ENCODE data around the gene ZNF771.
A peak's percentile ranks its signal among the peaks of the same experiment; 100 is the strongest.
"Not testable (repeated sequence)": the region's sequence is repeated elsewhere in the genome, so short reads cannot be mapped to it uniquely, and the experiment has no call there.

The ZNF771 gene

GRCh38 chr16:30394592-30395154, 12.7 kb upstream of the ZNF771 start:
- intact Hi-C loops (cut with DNase I; ENCODE audit: low total_unique reads): loop anchor here (2.0 kb wide), 1 partner anchor 16 kb away; no protein-coding TSS in a partner anchor
- Histone ChIP-seq H3K27me3 (no peaks in the 10 kb centered on the region), H3K4me1 (peaks cover 0 to 22% (median 19%) of the 10 kb centered on the region in 4 donors), H3K36me3 (peaks cover 0 to 17% (median 17%) of the 10 kb centered on the region in 3 donors), H3K27ac (peak overlapping the region; percentile 79 to 83), H3K4me3 (peak overlapping the region; percentile 69 to 81), H3K9me3 (no peaks in the 10 kb centered on the region)
- no peak for DNase-seq
- TF ChIP-seq, protein P1, sequence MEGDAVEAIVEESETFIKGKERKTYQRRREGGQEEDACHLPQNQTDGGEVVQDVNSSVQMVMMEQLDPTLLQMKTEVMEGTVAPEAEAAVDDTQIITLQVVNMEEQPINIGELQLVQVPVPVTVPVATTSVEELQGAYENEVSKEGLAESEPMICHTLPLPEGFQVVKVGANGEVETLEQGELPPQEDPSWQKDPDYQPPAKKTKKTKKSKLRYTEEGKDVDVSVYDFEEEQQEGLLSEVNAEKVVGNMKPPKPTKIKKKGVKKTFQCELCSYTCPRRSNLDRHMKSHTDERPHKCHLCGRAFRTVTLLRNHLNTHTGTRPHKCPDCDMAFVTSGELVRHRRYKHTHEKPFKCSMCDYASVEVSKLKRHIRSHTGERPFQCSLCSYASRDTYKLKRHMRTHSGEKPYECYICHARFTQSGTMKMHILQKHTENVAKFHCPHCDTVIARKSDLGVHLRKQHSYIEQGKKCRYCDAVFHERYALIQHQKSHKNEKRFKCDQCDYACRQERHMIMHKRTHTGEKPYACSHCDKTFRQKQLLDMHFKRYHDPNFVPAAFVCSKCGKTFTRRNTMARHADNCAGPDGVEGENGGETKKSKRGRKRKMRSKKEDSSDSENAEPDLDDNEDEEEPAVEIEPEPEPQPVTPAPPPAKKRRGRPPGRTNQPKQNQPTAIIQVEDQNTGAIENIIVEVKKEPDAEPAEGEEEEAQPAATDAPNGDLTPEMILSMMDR (IDR thresholded peaks at IDR 0.05): no peak

DNA sequence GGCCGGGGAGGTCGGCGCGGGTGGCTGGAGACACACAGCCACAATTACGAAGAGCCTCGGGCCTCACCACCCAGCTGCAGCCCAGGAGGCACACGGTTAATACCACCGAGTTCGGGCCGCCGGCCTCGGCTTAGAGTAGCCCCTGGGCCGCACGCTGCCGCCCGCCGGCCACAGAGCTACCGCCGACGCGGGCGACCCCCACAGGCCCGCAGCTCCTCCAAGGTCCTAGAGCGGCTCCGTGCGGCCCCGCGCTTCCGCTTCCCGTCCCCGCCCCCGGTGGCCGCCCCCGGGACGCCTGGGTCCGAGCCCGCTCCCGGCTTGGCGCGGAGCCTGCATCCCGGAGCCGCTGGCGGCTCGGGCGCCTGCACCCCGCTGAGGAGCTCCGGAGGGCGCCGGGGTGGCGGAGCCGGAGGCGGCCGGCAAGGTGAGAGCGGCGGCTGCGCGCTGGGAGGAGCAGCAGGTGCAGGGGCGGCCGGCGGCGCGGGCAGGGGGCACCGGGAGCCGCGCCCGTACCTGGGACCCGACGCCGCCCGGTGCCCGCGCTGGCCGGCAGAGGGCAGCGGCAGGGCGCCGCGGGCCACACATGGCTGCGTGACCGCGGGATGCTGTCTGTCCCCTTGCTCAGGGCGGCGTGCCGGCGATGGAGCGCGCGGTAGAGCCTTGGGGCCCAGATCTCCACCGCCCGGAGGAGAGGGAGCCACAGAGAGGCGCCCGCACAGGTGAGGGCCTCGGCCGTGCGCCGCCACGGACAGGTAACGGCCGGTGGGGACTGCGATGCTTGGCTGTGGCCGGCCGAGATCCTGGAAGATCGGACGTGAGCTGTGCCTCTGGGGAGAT, 12.0 kb upstream of the ZNF771 start, which contains the start of gene ZNF48:
Gene ZNF48, plus strand, starts transcription at position 266 of the 837 bp plus-strand sequence. Its CDS starts 375 bp downstream, at position 641.
- TF ChIP-seq, protein P1 (IDR thresholded peaks at IDR 0.05): peak; percentile 5 to 58
- Histone ChIP-seq H3K36me3 (peaks cover 0 to 17% (median 17%) of the 10 kb centered on the region in 3 donors), H3K4me3 (peak within 1 kb of the TSS; percentile 69 to 81), H3K27me3 (no peaks in the 10 kb centered on the region), H3K4me1 (peaks cover 0 to 27% (median 23%) of the 10 kb centered on the region in 4 donors), H3K27ac (peak within 1 kb of the TSS; percentile 79 to 83), H3K9me3 (no peaks in the 10 kb centered on the region)
- intact Hi-C loops (cut with DNase I; ENCODE audit: low total_unique reads): loop anchor here (2.0 kb wide), 1 partner anchor 17 kb away; no protein-coding TSS in a partner anchor
- peak; percentile 82 to 92 for DNase-seq

- intact Hi-C loops (cut with DNase I; ENCODE audit: low total_unique reads): loop anchor here (2.0 kb wide), 1 partner anchor 17 kb away; no protein-coding TSS in a partner anchor
- peaks cover 0 to 27% (median 25%) of the 10 kb centered on the region in 4 donors for H3K4me1 ChIP-seq
- no peaks in the 10 kb centered on the region for H3K9me3 ChIP-seq
- peak overlapping the region; percentile 69 to 81 for H3K4me3 ChIP-seq
- DNase-seq: no peak
- peak overlapping the region; percentile 79 to 83 for H3K27ac ChIP-seq
- H3K27me3 ChIP-seq: no peaks in the 10 kb centered on the region
- TF ChIP-seq, protein P1 (IDR thresholded peaks at IDR 0.05): no peak
- peaks cover 0 to 17% (median 17%) of the 10 kb centered on the region in 3 donors for H3K36me3 ChIP-seq
Measured at GRCh38 chr16:30395992-30396585, 11.3 kb upstream of the ZNF771 start.

GRCh38 chr16:30396627-30397026, 10.8 kb upstream of the ZNF771 start:
- H3K27ac ChIP-seq; intact Hi-C loops (cut with DNase I; ENCODE audit: low total_unique reads); DNase-seq; H3K9me3 ChIP-seq; H3K27me3 ChIP-seq: not testable (repeated sequence)
- peak overlapping the region; percentile 69 to 81 for H3K4me3 ChIP-seq
- H3K36me3 ChIP-seq: peaks cover 0 to 17% (median 17%) of the 10 kb centered on the region in 3 donors
- H3K4me1 ChIP-seq: peaks cover 0 to 27% (median 26%) of the 10 kb centered on the region in 4 donors

DNA sequence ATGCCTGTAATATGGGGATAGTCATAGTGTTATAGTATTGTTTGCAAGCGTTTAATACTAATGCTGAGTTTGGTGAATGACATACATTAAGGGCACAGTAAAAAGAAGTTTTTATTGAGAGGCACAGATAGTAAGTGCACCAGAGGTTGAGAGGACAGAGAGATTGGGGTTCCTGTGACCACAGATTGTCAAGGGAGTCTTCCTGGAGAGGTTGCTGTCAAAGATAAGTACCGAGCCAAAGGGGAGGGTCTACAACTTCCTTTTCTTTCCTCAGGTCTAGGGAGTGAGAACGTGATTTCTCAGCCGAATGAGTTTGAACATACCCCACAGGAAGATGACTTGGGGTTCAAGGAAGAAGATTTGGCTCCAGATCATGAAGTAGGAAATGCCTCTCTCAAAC, 10.3 kb upstream of the ZNF771 start:
- Histone ChIP-seq H3K4me1 (peaks cover 0 to 27% (median 26%) of the 10 kb centered on the region in 4 donors), H3K9me3 (no peaks in the 10 kb centered on the region), H3K36me3 (peaks cover 0 to 17% (median 17%) of the 10 kb centered on the region in 3 donors), H3K4me3 (no peak overlapping the region), H3K27me3 (no peaks in the 10 kb centered on the region), H3K27ac (no peak overlapping the region)
- TF ChIP-seq, protein P1 (IDR thresholded peaks at IDR 0.05): no peak
- intact Hi-C loops (cut with DNase I; ENCODE audit: low total_unique reads): no loop called here
- no peak for DNase-seq
